GOT3 (cell line): ENCODE data around the gene SIL1.
"Not testable (repeated sequence)": the region's sequence is repeated elsewhere in the genome, so short reads cannot be mapped to it uniquely, and the experiment has no call there.

Experiments
- DNase-seq: peaks from one replicate; lab custom pipeline; 2025; ENCODE audit warnings: mixed read lengths; lab: John Stamatoyannopoulos, UW

The SIL1 gene

DNA sequence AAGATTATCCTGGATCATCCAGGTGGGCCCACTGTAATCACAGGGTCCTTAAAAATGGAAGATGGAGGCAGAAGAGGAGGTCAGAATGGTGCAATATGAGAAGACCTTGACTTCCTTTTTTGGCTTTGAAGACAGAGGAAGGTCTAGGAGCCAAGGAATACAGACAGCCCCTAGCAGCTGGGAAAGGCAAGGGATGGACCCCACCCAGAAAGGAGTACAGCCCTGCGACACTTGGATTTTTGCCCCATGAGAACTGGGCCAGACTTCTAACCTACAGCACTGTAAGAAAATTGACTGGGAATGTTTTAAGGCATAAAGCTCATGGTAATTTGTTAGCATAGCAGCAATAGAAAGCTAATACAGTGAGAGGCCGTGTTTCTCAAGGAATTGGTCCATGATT lies 256.1 kb downstream of the SIL1 start:
- no peak for DNase-seq

- no peak for DNase-seq
These were observed 259.6 kb downstream of the SIL1 start for GRCh38 chr5:138938526-138938925.

DNA sequence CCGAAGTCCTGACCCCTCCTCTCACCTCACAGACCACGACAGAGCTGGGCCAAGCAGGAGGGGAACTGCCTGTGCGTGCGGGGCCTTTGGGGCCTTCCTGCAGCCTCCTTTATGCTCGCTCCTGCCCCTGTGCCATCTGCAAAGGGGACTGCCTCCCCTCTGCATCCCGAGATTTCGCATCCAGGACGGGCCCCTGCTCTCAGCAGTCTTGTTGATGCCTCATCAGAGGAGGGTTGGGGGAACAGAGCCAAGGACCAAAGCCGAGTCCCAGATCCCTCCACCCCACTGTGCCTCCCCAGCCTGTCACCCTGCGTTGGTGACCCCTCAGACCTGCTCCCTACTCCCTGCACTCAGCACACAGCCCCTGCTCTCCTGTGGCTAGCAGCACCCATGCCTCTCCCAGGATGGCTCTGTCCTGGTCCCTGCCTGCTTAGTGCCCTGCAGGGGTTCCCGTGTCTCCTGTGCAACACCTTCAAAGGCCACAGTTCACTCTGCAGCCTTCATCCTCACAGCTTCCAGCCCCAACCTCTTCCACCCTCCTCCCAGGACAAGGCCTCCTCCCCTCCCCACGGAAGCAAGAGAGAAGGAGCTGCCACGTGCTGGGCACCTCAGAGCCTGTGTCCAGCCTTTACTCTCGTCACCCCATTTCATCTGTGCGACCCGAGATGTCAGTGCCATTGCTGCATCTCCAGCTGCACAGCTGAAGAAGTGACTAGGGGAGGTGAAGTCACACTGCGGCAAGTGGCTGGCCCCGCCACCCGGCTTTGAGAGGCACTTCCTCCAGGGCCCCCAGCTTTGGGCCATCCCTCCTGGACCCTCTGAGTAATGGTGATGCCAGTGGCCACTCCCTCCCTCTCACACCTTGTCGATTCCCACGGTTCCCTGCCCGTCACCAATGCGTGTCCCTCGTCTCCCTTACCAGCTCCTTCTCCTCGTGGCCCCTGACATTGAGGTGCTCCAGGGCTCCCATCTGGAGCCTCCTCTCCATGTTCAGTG lies 260.5 kb downstream of the SIL1 start:
- no peak for DNase-seq

DNA sequence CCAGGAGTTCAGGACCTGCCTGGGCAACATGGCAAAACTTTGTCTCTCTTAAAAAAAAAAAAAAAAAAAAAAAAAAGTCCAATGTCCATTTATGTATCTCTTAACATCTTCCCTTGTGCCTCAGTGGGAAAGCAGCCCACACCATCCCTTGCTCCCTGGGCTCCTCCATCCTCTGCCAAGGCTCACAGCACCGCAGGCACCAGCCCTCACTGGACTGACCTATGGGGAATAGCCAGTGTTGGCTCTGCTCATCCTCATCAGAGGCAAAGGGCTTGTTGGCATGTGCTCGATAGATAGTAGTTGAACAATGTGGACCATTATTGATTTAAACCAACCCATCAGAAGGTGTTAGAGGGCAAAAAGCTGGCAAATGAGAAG lies 261.2 kb downstream of the SIL1 start:
- DNase-seq = no peak

- no peak for DNase-seq
These were observed 261.8 kb downstream of the SIL1 start for GRCh38 chr5:138936225-138936967.

DNA sequence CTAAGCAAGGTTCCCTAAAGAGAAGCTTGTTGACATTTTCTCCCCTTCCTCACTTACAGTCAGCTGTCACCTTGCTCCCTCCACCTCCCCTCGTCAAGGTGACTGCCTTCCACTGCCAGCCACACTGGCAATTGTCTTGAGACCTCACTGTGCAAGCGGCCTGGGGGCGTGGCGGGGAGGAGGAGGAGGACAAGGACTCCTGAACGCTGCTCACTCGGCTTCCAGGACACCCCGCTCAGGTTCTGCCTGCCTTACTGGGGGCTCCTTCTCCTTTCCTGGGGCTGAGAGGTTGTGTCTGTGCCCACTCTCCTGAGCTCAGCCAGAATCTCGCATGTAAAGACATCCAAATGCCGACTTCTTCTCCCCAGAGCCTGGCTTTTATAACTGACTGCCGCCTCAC lies 262.7 kb downstream of the SIL1 start:
- no peak for DNase-seq

DNA sequence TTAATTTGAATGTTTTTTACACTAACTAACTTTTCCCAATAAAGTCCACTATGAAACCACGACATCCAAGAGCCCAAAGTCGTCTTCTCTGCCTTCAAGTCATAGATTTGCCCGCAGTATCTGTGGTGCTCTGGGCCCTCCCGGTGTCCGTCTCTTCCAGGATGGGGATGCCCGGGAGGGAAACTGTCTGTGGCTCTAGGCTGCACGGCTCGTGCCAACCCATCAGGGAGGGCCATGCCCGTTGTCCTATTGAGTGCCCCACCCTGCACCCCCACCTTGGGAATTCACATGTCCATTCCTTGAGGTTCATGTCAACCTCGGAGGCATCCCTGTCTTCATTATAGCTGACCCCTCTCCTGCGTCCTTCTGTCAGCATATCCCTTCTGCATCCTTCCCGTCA lies 263.2 kb downstream of the SIL1 start:
- DNase-seq = no peak

GRCh38 chr5:138933522-138934290 lies 264.5 kb downstream of the SIL1 start:
- DNase-seq = no peak

DNA sequence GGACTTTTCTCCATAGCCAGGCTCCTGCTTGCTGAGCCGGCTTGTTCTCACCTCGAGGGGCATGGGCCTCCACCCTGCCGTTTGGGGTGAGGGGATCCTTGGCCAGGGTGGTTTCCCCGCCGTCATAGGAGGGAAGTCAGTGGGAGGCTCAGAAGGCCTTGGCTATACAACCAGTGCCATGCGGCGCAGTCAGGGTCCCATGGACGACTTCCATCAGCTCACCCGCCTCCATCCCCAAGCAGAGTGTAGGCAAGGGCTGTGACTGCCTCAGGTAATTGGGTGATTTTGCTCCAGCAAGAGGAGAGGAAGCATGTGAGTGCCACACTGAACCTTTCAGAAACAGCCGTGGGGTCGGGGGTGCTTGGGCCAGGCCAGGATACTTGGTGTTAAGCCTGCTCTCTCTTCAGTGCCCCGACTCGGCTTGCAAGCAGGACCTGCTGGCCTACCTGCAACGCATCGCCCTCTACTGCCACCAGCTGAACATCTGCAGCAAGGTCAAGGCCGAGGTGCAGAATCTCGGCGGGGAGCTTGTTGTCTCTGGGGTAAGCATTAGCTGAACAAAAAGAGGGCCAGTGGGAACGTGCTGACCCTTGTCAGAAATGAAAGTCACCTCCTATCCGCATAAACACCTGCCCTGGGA lies 265.9 kb downstream of the SIL1 start:
- no peak for DNase-seq

GRCh38 chr5:138930371-138931097 lies 267.6 kb downstream of the SIL1 start:
- no peak for DNase-seq

GRCh38 chr5:138929571-138929955 lies 268.6 kb downstream of the SIL1 start:
- no peak for DNase-seq

GRCh38 chr5:138927979-138928378 lies 270.2 kb downstream of the SIL1 start:
- DNase-seq = no peak

DNA sequence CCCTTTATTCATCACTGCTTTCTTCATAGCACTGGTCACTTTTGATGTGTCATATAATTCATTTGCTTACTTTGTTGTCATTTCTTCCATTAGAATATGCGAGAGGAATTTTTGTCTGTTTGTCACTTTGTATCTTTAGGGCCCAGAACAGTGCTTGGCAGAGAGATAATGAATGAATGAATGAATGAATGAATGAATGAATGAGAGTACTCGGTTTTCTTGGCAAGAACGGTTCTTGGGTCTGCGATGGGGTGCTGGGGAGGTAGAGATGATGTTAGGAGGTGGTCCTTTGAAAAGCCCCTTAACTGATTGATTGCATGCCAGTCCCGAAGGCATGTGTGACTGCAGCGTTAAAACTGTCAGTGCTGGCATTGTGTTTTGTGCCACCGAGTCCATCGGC lies 270.6 kb downstream of the SIL1 start:
- no peak for DNase-seq

- no peak for DNase-seq
These were observed 271.3 kb downstream of the SIL1 start for GRCh38 chr5:138926688-138927448.

GRCh38 chr5:138926257-138926656 lies 271.9 kb downstream of the SIL1 start:
- DNase-seq = no peak

GRCh38 chr5:138925090-138925635 lies 273.0 kb downstream of the SIL1 start:
- DNase-seq = no peak

- DNase-seq = no peak
These were observed 275.7 kb downstream of the SIL1 start for GRCh38 chr5:138922494-138922893.

DNA sequence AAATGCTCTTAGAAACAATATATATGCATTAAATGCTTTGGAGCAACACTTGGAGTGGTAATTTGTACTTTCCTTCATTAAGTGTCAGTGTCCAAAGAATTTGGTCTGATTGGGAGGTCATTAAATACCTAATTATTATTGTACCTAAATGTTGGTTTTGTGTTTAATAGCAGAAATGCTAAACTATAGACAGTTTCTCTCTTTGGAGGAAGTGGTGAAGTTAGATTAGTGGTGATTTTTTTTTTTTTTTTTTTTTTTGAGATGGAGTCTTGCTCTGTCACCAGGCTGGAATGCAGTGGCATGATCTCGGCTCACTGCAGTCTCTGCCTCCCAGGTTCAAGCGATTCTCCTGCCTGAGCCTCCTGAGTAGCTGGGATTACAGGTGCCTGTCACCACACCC lies 276.8 kb downstream of the SIL1 start:
- not testable (repeated sequence) for DNase-seq

GRCh38 chr5:138920181-138920580 lies 278.0 kb downstream of the SIL1 start:
- DNase-seq = no peak

- no peak for DNase-seq
These were observed 279.5 kb downstream of the SIL1 start for GRCh38 chr5:138918686-138919085.
